ENCODE data around the gene NPTX1. TPM values are rescaled to one million over a fixed set of nuclear protein-coding genes. Genes with fewer than 3 reads are reported as not detected.

The NPTX1 gene
- total and polyA plus RNA-seq, 9 of the 15 experiments (the other 6 are each of a cell fraction or from before 2014, with no cell fraction given), result 0.04 TPM; not detected in 8

DNA sequence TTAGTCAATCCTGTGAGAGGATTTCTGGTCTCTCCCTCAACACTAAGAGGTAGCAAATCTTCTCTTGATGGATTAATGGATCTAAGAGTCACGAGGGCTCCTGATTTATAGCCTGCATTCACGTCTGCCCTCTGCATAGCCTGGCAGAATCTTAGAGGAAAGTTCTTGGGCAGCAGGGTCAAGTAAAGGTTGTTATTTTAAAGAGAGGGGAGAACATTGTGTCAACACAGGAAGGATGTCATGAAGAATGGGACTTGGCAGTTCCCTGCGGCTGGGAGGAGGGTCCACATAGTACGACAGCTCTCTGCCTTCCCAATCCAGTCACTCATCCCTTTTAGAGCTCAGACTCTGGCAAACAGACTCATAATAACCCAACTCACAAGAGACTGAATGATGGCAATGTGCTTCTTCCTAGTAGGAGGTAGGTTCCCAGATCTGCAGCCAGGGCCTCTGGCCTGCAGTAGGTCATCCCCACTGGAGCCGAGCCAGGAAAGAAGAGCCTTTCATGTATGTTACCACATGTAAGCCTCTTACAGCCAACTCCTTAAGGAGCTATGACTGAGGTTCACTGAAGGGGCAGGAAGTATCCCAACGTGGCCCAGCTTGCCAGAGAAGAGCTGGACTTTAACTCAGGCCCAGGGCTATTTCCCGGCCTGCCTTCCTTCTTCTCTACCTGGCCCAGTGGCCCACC lies 42.8 kb upstream of the NPTX1 start (continued):
- TF ChIP-seq PATZ1 (CRISPR knock-in tag; IDR thresholded peaks at IDR 0.05; ENCODE audit: borderline replicate concordance) (no peak), HDAC3 (IDR thresholded peaks at IDR 0.05; ENCODE audit: borderline replicate concordance, partially characterized antibody) (no peak), PRPF4 (IDR thresholded peaks at IDR 0.05; ENCODE audit: insufficient read depth, low read depth, low read length, poor library complexity, severe bottlenecking) (no peak)

DNA sequence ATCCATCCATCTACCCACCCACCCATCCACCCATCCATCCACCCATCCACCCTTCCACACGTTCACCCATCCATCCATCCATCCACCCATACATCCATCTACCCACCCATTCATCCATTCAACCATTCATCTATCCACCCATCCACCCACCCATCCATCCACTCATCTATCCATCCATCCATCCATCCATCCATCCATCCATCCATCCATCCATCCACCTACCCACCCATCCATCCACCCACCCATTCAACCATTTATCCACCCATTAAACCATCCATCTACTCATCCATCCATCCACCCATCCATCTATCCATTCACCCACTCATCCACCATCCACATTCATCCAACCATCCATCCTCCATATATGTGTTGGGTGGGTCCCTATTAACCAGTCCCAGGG lies 42.0 kb upstream of the NPTX1 start:
- BruUV-seq (replicated peaks), result no TSS peak
- CTCF ChIA-PET (ENCODE audit: low intra/inter-chr PET ratio), result no interaction called here
- no peak for FAIRE-seq

More for the DNA sequence above, 42.0 kb upstream of the NPTX1 start:
- H3K9me3 ChIP-seq (replicated peaks; ENCODE audit: control insufficient read depth, insufficient read depth, low read depth, low read length), result peaks cover 4% of the 10 kb centered on the region; the same call in 1 of the 2 replicates
- TF ChIP-seq NCOR1 (IDR thresholded peaks at IDR 0.05) (no peak), POLR2G (IDR thresholded peaks at IDR 0.05; ENCODE audit: low read depth, low read length) (no peak), ZNF12 (CRISPR knock-in tag; IDR thresholded peaks at IDR 0.05) (no peak), YBX1 (IDR thresholded peaks at IDR 0.05) (no peak), FUS (optimal IDR thresholded peaks at IDR 0.05; ENCODE audit: low read depth, low read length) (no peak), E2F3 (CRISPR knock-in tag; IDR thresholded peaks at IDR 0.05) (no peak), ATF4 (CRISPR knock-in tag; IDR thresholded peaks at IDR 0.05) (no peak)
- H3K9me1 ChIP-seq (ENCODE audit: control insufficient read depth, insufficient read depth, low read length), result no peaks in the 10 kb centered on the region
- in situ Hi-C loops (cut with MboI) (no loop called here), intact Hi-C loops (cut with micrococcal nuclease) (no loop called here)
- no CpG with 5 or more reads among the region's 1 CpG for WGBS (ENCODE audit: insufficient coverage, low coverage, missing lambda C conversion rate)
- no peak overlapping the region for H2AFZ ChIP-seq (ENCODE audit: low read depth, low read length)
- peaks cover 67 to 84% of the 10 kb centered on the region in 2 experiments for H3K27me3 ChIP-seq (ENCODE audit: control insufficient read depth in 2 of 2, insufficient read depth in 2 of 2, low read length in 2 of 2)
- POLR2A ChIA-PET, result no interaction called here
- no peaks in the 10 kb centered on the region for H3K79me2 ChIP-seq (ENCODE audit: control insufficient read depth, insufficient read depth, low read length)
- no peak overlapping the region for H3K4me2 ChIP-seq (ENCODE audit: insufficient read depth, low read length)
- H3K27ac ChIP-seq (ENCODE audit: extremely low read depth, low read depth, low read length), result no peak overlapping the region
- no peak for ATAC-seq
- H3K4me1 ChIP-seq (replicated peaks in 1 of 2; ENCODE audit: control insufficient read depth in 2 of 2, insufficient read depth in 2 of 2, low read length in 2 of 2), result 0 out of 5 replicates have a peak, but pooled peaks cover 0 to 2% of the 10 kb centered on the region in 2 experiments
- no peaks in the 10 kb centered on the region for H3K36me3 ChIP-seq (ENCODE audit: control insufficient read depth, insufficient read depth, low read length)
- H3K4me3 ChIP-seq, result no peak overlapping the region
- peaks cover 10% of the 10 kb centered on the region; the same call in 1 of the 2 replicates for H4K20me1 ChIP-seq (replicated peaks; ENCODE audit: control insufficient read depth, insufficient read depth, low read length)
- no peak for DNase-seq (ENCODE audit: extremely low read depth in 1 of 4, low spot score in 3 of 4)
- H3K9ac ChIP-seq (ENCODE audit: insufficient read depth in 1 of 2, low read depth in 2 of 2, low read length in 2 of 2), result no peak overlapping the region
